ENCODE results near the gene GABRB1. TPM values are rescaled to one million over a fixed set of nuclear protein-coding genes. Genes with fewer than 3 reads are reported as not detected.

GABRB1 gene
- total RNA-seq, 1 experiment from 2014 or later, result not detected

DNA sequence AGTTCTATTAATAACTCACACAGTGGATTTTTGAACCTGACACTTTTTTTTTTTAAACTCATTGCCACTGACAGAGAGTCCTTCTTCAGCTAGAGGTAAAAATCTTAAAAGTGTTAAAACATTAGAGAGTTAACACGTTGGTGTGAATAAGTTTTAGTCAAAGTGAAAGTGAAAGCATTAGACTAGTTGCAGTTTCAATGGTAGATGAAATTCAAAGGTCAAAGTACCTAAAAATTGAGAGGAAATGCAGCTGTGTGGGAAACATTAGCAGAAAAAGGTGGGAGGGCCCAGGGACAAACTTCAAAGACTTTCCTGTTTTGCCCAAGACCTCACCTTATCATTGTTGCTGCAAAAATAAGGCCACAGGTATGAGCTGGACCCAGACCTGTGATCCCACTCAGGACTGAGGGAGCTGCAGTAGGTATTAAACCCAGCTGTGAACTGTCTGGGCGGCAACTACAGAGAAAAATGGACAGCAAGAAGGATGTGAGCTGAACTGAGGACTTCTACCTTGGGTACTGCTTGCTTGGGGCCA lies 20.4 kb upstream of the GABRB1 start:
- DNase-seq (ENCODE audit: low read depth, low spot score) (no peak), ATAC-seq (no peak)
- ChIA-PET POLR2A (no interaction called here), RAD21 (ENCODE audit: low non-redundant PET in 1 of 2, low total read pairs in 2 of 2, uncharacterized antibody in 2 of 2, unreplicated experiment in 2 of 2) (no interaction called here), CTCF (no interaction called here)
- BruUV-seq (replicated peaks), result no TSS peak
- Histone ChIP-seq H3K4me2 (ENCODE audit: low read length) (no peak overlapping the region), H3K27me3 (ENCODE audit: insufficient read depth, low read length) (no peaks in the 10 kb centered on the region), H3K9me2 (ENCODE audit: insufficient read depth) (no peaks in the 10 kb centered on the region), H3K27ac (ENCODE audit: low read depth, low read length) (no peak overlapping the region), H3K4me3 (replicated peaks in 1 of 2; ENCODE audit: low read depth in 1 of 2, low read length in 2 of 2) (no peak overlapping the region), H3K9ac (ENCODE audit: low read length) (no peak overlapping the region), H2AFZ (ENCODE audit: low read depth, low read length, poor library complexity, severe bottlenecking) (no peak overlapping the region), H3K9me3 (ENCODE audit: control insufficient read depth in 1 of 2, insufficient read depth in 1 of 2, low read depth in 1 of 2, low read length in 2 of 2) (0 out of 4 replicates have a peak, but pooled peaks cover 0 to 3% of the 10 kb centered on the region in 2 experiments), H3K36me3 (ENCODE audit: control insufficient read depth in 1 of 2, insufficient read depth in 2 of 2, low read length in 2 of 2) (no peaks in the 10 kb centered on the region), H4K20me1 (ENCODE audit: insufficient read depth) (no peaks in the 10 kb centered on the region), H3K79me2 (ENCODE audit: insufficient read depth, low read length) (no peaks in the 10 kb centered on the region), H3K4me1 (ENCODE audit: control insufficient read depth in 1 of 2, insufficient read depth in 2 of 2, low read length in 2 of 2) (no peaks in the 10 kb centered on the region)
- intact Hi-C loops (cut with micrococcal nuclease), result no loop called here
- TF ChIP-seq POLR2A (IDR thresholded peaks at IDR 0.05; ENCODE audit: borderline replicate concordance, extremely low read depth, insufficient read depth, insufficient read length), result no peak
- TF ChIP-seq, protein P1, sequence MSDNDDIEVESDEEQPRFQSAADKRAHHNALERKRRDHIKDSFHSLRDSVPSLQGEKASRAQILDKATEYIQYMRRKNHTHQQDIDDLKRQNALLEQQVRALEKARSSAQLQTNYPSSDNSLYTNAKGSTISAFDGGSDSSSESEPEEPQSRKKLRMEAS (IDR thresholded peaks at IDR 0.05), result no peak
- TF ChIP-seq, protein P2, sequence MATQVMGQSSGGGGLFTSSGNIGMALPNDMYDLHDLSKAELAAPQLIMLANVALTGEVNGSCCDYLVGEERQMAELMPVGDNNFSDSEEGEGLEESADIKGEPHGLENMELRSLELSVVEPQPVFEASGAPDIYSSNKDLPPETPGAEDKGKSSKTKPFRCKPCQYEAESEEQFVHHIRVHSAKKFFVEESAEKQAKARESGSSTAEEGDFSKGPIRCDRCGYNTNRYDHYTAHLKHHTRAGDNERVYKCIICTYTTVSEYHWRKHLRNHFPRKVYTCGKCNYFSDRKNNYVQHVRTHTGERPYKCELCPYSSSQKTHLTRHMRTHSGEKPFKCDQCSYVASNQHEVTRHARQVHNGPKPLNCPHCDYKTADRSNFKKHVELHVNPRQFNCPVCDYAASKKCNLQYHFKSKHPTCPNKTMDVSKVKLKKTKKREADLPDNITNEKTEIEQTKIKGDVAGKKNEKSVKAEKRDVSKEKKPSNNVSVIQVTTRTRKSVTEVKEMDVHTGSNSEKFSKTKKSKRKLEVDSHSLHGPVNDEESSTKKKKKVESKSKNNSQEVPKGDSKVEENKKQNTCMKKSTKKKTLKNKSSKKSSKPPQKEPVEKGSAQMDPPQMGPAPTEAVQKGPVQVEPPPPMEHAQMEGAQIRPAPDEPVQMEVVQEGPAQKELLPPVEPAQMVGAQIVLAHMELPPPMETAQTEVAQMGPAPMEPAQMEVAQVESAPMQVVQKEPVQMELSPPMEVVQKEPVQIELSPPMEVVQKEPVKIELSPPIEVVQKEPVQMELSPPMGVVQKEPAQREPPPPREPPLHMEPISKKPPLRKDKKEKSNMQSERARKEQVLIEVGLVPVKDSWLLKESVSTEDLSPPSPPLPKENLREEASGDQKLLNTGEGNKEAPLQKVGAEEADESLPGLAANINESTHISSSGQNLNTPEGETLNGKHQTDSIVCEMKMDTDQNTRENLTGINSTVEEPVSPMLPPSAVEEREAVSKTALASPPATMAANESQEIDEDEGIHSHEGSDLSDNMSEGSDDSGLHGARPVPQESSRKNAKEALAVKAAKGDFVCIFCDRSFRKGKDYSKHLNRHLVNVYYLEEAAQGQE (IDR thresholded peaks at IDR 0.05; ENCODE audit: low read depth), result no peak
- no peak for TF ChIP-seq FOSL1 (IDR thresholded peaks at IDR 0.05; ENCODE audit: low read depth)
- TF ChIP-seq SIN3A (IDR thresholded peaks at IDR 0.05; ENCODE audit: low read depth), result no peak
- TF ChIP-seq RAD21 (IDR thresholded peaks at IDR 0.05; ENCODE audit: low read depth), result no peak
- no peak for TF ChIP-seq ZNF274 (IDR thresholded peaks at IDR 0.05; ENCODE audit: low read depth, low read length)
- TF ChIP-seq CEBPB (IDR thresholded peaks at IDR 0.05; ENCODE audit: low read depth), result no peak
- no peak for TF ChIP-seq ELF1 (IDR thresholded peaks at IDR 0.05; ENCODE audit: borderline replicate concordance, low read depth)

Data from HCT116 (cell line).